ENCODE measurements around the gene DENND4A.

GRCh38 chr15:65769482-65769881, 22.6 kb downstream of the DENND4A start:
- TF ChIP-seq CTCF (IDR thresholded peaks at IDR 0.05; ENCODE audit: insufficient read depth, low read length, poor library complexity, severe bottlenecking) = no peak
- no peak for TF ChIP-seq EZH2phosphoT487 (conservative IDR thresholded peaks at IDR 0.05; ENCODE audit: low read length)
